Activated CD4-positive, CD25-positive, alpha-beta regulatory T cell (primary cell): Measurements from ENCODE around the gene CEBPB.

Source experiments
- DNase-seq, 4 experiments: peaks; one replicate each; lab custom pipeline; 2025; lab: John Stamatoyannopoulos, UW

CEBPB gene

DNA sequence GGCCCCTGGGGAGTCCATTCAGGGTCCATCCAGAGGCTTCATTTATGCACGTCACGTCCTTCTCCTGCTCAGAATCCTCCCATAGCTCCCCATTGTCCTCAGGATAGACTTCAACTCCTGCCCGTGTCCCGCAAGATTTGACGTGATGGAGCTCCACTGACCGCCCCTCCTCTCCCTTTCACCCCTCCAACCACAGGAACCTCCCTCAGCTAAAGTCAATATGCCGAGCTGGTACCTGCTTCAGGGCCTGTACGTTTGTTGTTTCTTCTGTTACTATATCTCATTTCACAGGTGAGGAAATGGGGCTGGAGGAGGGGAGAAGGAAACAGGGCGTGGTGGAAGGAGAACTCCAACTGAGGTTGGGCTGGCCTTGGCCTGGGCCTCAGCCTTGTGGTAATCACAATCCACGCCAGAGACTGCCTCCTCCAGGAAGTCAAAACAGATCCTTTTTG, 38.6 kb downstream of the CEBPB start:
- no peak for DNase-seq

DNA sequence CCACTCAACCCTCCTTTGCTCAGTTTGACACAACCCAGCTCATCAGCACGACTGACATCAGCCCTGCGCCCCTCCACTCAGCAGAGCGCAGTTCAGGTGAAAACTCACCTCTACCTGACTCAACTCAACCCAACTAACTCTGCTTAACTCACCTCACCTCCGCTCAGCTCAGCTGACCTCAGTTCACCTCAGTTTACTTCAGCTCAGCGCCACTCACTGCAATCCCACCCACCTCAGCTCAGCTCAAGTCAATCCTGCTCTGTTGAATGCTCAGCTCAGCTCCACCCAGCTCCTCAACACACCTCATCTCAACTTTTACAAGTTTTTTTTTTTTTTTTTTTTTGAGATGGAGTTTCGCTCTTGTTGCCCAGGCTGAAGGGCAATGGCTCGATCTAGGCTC, 39.6 kb downstream of the CEBPB start:
- no peak for DNase-seq

DNA sequence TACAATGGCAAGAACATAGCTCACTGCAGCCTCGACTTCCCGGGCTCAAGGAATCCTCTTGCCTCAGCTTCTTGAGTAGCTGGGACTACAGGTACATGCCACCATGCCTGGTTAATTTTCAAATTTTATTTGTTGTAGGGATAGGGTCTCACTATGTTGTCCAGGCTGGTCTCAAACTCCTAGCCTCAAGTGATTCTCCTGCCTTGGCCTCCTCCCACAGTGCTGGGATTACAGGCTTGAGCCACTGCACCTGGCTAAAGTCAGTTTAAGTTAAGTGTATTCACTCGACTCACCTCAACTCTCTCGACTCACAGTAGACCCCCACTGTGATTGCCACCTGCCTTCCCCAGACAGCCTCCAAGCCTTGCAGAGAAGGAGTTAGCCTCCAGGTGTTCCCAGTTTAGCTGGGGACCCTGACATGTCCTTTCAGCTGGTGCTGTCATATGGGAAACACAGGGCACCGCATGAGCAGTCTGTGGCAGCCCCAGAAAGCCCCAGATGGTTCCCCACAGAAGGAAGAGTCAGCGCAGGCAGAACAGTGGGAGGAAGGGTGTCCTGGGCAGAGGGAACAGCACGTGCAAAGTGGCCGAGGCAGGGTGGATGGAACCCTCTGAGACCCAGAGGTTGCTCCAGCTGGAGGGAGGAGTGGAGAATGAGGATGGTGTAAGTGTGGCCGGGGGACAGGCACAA, 40.4 kb downstream of the CEBPB start:
- DNase-seq, result no peak

DNA sequence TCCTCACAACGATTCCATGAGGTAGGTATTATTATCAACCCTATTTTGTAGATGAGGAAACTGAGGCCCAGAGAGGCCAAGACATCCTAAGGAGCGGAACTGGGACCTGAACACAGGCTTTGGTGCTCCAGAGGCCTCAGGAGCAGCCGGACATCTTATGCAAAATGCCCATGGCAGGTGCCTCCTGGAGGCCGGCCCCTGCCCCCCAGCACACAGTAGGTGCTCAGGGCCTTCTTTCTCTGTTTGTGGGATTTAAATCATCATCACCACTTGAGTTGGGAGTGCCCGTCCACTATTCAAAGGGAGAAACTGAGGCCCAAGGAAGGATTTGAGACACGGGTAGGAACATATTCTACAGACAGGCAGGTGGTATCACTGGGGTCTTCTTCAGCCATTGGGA, 41.2 kb downstream of the CEBPB start:
- no peak for DNase-seq

DNA sequence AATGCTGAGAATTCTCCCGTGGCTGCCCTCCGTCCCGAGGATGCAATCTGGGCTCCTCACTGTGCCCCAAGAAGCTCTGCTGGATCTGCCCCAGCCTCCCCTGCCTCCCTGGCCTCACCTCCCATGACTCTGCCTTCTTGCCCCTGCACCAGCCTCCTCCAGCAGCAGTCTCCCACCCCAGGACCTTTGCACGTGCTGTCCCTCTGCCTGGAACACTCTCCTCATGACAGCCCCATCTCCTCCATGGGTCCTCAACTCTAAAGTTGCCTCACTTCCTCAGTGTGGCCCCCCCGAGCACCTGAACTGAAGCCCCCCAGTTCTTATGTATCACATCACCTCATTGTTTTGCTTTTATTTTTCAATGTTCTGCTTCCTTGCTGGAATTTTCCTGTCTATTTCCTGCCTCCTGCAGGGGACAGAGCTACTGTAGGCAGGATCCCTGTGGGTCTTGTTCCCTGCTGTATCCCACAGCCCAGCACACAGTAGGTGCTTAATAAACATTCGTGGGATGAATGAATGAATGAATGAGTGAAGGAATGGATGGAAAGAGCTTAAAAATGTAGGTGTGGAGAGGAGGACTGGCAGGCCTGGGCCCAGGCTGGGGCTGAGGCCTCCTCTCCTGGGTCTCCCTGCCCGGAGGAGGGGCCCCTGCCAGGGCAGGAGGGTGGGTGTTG, 42.2 kb downstream of the CEBPB start:
- DNase-seq, result no peak

DNA sequence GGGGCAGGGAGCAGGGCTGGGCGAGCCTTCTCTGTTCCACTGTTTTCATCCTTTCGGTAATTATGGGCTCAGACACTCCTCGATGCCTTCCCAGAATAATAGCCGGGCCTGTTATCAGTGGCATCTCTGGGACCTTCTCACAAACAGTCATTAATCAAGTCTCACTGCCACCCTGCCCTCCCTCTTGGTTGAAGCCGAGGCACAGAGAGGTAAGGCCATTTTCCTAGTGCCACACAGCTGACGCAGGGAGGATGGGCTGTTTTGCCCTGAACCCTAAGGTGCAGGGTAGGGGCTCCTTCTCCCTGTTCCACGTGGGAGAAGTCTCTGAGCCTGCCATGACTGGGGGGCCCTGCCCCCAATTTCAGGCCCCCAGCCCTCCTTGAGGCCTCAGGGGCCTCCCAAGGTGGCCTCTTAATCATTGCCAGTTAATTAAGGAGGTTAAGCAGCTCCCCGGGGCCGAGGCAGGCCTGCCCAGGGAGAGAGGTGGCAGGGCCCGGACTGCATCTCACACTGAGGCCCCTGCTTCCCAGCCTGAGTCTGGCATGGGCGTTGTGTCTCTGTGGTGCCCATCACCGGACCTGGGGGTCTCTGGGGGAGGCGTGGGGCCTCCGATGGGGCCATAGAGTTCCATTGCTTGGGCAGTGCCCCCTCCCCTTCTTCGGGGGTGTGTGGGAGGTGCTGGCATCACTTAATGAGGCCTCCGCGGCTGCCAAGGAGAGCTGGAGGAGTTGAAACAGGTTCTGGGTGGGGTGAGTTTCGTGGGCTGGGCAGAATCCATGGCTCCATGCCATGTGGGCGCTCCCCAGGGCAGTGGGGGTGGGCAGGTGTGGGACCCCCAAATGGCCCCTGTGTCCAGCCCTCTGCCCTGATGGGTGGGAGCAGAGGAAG, 42.9 kb downstream of the CEBPB start:
- no peak for DNase-seq

DNA sequence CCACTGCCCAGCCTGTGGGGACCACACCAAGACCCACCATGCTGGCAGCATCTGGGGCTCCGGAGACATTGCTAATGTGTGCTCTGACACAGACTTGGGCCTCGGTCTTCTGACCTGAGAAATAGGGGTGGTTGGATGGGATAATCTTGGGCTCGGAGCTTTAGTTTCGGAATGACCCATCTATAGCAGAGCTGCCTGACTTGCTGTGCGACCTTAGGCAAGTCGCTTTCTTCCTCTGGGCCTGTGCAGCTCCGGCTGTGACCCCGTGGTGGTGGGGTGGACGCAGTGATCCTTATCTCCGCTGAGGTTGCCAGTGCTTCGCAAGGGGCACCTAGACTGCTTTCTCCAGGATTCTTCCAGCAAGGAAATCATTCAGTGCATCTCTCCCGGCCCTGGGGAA, 43.7 kb downstream of the CEBPB start:
- no peak for DNase-seq

DNA sequence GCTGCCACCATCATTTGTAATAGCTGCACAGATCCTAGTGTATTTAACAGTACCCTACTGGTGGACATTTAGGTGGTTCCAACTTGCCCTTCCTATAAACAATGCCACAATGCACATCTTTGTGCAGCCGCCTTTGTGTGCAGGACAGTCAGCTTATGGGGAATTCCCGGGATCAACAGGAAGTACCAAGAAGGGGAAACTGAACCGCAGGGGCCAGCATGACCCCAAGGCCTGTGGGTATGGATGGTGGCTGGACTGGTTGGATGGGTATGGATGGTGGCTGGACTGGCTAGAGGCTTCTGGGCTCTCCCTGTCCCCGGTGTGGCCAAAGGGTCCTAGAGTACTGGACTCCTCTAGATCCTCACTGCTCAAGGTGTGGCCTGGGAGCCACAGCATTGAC, 46.7 kb downstream of the CEBPB start:
- no peak for DNase-seq

DNA sequence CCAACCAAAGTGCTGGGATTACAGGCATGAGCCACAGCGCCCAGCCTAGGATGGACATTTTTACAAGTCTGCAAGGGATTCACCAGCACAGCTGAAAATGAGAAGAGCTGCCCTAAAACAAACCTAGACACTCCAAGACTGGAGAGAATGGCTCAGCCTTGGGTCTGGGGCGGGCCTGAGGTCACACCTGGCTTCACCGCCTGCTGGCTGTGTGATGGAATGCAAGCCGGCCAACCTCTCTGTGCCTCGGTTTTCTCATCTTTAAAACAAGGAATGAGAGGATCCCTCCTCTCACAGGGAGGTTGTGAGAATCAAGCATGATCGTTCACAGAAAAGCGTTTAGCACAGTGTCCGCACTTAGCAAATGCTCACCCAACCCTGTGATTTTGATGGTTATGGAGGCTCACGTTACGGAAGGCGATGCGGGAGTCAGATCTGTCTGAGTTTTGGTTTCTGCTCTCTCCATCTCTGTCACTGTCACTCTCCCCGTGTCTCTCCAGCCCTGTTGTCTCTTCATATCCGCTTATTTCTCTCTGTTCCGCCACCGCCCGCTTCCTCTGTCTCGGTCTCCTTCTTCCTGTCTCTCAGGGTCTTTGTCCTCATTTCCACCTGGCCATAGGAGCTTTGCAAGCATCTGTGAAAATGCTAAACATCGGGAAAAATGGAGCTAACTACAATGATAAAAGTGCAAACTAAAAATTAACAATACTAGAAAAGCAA, 47.6 kb downstream of the CEBPB start:
- no peak for DNase-seq

DNA sequence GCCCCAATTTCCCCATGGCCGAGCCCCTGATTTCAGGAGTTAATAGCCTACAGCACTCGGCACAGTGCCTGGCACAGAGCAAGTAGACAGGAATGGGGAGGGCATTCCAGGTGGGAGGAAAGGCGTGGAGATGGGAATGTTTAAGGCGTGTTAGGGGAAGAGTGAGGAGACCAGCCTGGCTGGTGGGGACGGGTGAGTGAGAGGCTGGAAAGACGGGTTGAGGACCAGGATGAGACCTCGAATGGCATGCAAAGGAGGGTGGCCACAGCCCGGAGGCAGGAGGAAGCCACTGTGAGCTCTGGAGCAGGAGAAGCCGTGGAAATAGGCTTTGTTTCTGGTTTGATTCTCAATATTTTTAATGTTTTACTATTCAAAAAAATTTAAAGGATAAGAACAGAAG, 49.5 kb downstream of the CEBPB start:
- DNase-seq, result no peak

DNA sequence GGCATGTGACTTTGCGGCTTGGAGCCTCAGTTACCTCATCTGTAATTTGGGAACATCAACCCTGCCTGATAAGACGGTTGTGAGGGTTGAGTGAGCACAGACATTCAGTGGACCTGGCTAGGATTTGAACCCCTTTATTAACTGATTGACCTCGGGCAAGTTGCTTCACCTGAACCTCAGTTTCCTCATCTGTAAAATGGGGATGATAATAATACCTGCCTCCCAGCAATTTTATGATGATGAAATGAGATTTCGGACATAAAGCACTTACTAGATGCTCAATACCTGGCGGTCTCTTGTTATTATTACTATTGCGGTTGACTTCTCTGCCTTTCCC, 51.5 kb downstream of the CEBPB start:
- no peak for DNase-seq
